ENCODE data around the gene TSPAN17.

DNA sequence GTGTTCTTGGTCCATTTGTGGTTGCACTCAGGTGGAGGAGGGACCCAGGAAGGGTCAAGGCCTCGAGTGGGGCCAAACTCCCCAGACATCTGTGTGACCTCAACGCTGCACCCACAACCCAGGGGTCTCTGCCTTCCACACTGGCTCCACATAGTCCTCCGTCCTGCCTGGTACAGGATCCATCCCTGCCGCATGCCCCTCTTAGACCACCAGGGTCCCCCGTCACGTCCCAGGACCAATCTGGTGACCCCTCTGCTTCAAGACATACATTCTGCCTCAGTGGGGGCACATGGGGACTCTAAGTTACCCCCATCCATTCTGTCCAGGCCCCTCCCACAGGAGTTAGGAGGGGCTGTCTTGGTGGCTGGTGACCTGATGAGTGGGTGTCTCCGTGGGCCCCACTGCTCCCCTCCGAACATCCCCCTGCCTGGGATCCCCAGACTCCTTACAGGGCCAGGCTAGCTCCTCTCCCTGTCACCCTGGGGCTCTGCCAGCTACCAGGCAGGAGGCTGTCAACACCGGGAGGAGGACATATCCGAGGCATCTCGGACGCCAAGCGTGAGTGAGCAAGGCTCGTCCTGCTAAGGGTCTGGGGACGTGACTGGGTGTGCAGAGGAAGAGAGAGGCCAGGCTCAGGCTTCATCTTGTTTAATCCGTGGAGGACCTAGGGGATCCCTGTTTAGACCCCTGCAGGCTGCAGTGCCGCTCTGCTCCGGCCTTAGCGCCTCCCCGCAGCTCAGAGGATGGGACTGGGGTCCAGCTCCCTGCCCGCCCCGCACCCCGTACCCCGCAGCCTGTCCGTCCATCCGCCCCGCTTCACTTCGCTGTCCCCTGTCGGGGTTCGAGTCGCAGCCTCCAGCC, 32.3 kb downstream of the TSPAN17 start:
- TF ChIP-seq RAD21 (IDR thresholded peaks at IDR 0.05; ENCODE audit: low read depth) (no peak), CREB1 (IDR thresholded peaks at IDR 0.05; ENCODE audit: low read depth) (no peak), EGR1 (IDR thresholded peaks at IDR 0.05) (no peak), EP300 (IDR thresholded peaks at IDR 0.05; ENCODE audit: borderline replicate concordance) (no peak), FOXM1 (IDR thresholded peaks at IDR 0.05; ENCODE audit: borderline replicate concordance, low read depth) (no peak), TAF1 (IDR thresholded peaks at IDR 0.05; ENCODE audit: low read depth) (no peak), NFIC (IDR thresholded peaks at IDR 0.05) (no peak), YY1 (IDR thresholded peaks at IDR 0.05; ENCODE audit: low read depth) (no peak), TCF12 (IDR thresholded peaks at IDR 0.05; ENCODE audit: low read depth) (no peak)
- TF ChIP-seq, protein P1, sequence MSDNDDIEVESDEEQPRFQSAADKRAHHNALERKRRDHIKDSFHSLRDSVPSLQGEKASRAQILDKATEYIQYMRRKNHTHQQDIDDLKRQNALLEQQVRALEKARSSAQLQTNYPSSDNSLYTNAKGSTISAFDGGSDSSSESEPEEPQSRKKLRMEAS (IDR thresholded peaks at IDR 0.05), result no peak

All from Ishikawa (cell line).